Upper lobe of left lung (tissue), 6 donors: ENCODE results near the gene EPHB2. TPM values are rescaled to one million over a fixed set of nuclear protein-coding genes. Genes with fewer than 3 reads are reported as not detected.
A peak's percentile ranks its signal among the peaks of the same experiment; 100 is the strongest.

Experiments used
- ATAC-seq, 2 donors: fragments of 200-7000 bp; cut with Tn5 transposase; one replicate each; pipeline ENCODE4 v1.9.1; 2022; ENCODE audit warnings: mild to moderate bottlenecking in 2 of 2, moderate library complexity in 2 of 2; ENCODE audit not compliant: low FRiP score in 2 of 2
- DNase-seq, 2 donors: peaks; one replicate each; pipeline ENCODE4 v3.0.0-alpha.2; 2019 to 2020
- H3K27ac ChIP-seq, 4 donors: fragments of 200-600 bp; sonication (generic); one replicate each; pipeline ENCODE4 v1.5.1; 2016 to 2019
- H3K27me3 ChIP-seq, 4 donors: fragments of 200-600 bp; sonication (generic); one replicate each; pipeline ENCODE4 v1.5.1; 2017 to 2019
- H3K36me3 ChIP-seq, 4 donors: fragments of 200-600 bp; sonication (generic); one replicate each; pipeline ENCODE4 v1.5.1; 2016 to 2019
- H3K4me1 ChIP-seq, 4 donors: fragments of 200-600 bp; sonication (generic); one replicate each; pipeline ENCODE4 v1.5.1; 2018 to 2019
- H3K4me3 ChIP-seq, 4 donors: fragments of 200-600 bp; sonication (generic); one replicate each; pipeline ENCODE4 v1.5.1; 2017 to 2019; ENCODE audit warnings: mild to moderate bottlenecking in 2 of 4, moderate library complexity in 1 of 4
- H3K9me3 ChIP-seq, 4 donors: fragments of 200-600 bp; sonication (generic); one replicate each; pipeline ENCODE4 v1.5.1; 2018 to 2019
- EP300 ChIP-seq, 4 donors: sonication (generic); formaldehyde crosslinking; IDR thresholded peaks; one replicate each; pipeline ENCODE4 v1.5.1; 2017; ENCODE audit warnings: antibody characterized with exemption in 4 of 4, control low read depth in 2 of 4
- POLR2A ChIP-seq, 4 donors: fragments of 450-650 bp; IDR thresholded peaks; one replicate each; pipeline ENCODE4 v1.5.1; 2016 to 2017; ENCODE audit warnings: antibody characterized with exemption in 4 of 4, mild to moderate bottlenecking in 2 of 4
- POLR2AphosphoS5 ChIP-seq, 2 donors: sonication (generic); formaldehyde crosslinking; IDR thresholded peaks; one replicate each; pipeline ENCODE4 v1.5.1; 2017; ENCODE audit warnings: antibody characterized with exemption in 2 of 2
- WGBS, 2 donors: methylation state at CpG; one replicate each; pipeline ENCODE4 v1.1.5; 2017 to 2018; 5-methylcytosine and 5-hydroxymethylcytosine counted together
- total RNA-seq, 6 donors: library from RNA; depleted of rRNA in 4 of 6; stranded (reverse); fragments of >200 nt in 4 of 6; gene quantifications; one replicate each; pipeline versions ENCODE4 v1.1.0 to v1.2.1, GENCODE V29; 2016 to 2021
- TF ChIP-seq, protein P1 (sequence below), 6 experiments: fragments of 450-650 bp in 4 of 6; fragments of 200-600 bp in 2 of 6; sonication (generic) in 2 of 6; IDR thresholded peaks; one replicate each; pipeline ENCODE4 v1.5.1; 2016 to 2019; ENCODE audit warnings: antibody characterized with exemption in 6 of 6
- donor health status: DM: no; HTN: no; CAD: no; lungs with moderate emphysema.
- donor health status: DM: no; HTN: yes; CAD: no; lungs with severe emphysema.

Gene EPHB2
- total RNA-seq, 6 donors from 2014 or later = 1.0 to 8.8 (median 5.6) TPM

DNA sequence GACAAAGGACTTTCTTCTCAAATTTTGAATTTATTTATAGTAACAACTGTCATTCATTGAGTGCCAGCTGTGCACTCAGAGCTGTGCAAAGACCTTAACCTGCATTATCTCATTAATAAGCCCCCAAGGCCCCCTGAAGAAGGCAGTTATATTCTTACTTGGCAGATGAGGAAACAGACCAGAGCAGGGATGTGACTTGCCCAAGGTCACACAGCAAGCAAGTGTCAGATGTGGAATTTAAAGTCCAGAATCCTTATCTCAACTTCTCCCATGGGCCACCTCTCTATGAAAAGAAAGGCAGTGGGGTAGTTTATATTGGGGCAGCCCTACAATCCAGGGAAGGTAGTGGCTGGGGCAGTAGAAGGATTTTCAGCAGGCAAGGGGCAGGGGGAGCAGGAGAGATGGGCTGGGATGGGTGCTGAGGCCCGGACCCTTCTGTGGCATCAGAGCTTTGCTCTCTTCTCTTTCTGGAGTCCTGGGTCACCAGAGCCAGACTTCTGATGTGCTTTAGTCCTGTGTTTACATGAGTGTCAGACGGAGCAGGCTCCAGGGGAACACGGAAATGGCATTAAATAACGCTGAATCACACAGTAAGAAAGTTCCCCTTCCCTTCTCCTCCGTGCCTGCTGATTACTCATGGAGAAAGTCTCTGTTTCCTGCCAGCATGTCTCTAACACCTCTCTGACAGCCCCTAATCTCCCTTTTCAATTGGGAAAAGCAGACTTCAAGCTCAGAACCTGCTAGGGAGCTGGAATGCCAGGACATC is 39.5 kb downstream of the EPHB2 start:
- 0 to 3% methylated on average over 5 of the region's 5 CpGs for WGBS, 2 donors
- H3K27me3 ChIP-seq = no peaks in the 10 kb centered on the region
- H3K9me3 ChIP-seq = no peaks in the 10 kb centered on the region
- H3K36me3 ChIP-seq = no peaks in the 10 kb centered on the region
- TF ChIP-seq, protein P1, sequence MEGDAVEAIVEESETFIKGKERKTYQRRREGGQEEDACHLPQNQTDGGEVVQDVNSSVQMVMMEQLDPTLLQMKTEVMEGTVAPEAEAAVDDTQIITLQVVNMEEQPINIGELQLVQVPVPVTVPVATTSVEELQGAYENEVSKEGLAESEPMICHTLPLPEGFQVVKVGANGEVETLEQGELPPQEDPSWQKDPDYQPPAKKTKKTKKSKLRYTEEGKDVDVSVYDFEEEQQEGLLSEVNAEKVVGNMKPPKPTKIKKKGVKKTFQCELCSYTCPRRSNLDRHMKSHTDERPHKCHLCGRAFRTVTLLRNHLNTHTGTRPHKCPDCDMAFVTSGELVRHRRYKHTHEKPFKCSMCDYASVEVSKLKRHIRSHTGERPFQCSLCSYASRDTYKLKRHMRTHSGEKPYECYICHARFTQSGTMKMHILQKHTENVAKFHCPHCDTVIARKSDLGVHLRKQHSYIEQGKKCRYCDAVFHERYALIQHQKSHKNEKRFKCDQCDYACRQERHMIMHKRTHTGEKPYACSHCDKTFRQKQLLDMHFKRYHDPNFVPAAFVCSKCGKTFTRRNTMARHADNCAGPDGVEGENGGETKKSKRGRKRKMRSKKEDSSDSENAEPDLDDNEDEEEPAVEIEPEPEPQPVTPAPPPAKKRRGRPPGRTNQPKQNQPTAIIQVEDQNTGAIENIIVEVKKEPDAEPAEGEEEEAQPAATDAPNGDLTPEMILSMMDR (IDR thresholded peaks at IDR 0.05) = no peak
- TF ChIP-seq POLR2A (IDR thresholded peaks at IDR 0.05) (no peak), POLR2AphosphoS5 (IDR thresholded peaks at IDR 0.05) (peak; percentile 36 to 43), EP300 (IDR thresholded peaks at IDR 0.05) (peak in 1 of 4 donors; percentile 9)
- ATAC-seq = peak; percentile 81 to 87
- peak overlapping the region; percentile 55 to 84 (median 72) for H3K27ac ChIP-seq
- no peak overlapping the region for H3K4me3 ChIP-seq
- peak in 1 of 2 donors; percentile 72 for DNase-seq
- peaks cover 27 to 39% (median 34%) of the 10 kb centered on the region in 4 donors for H3K4me1 ChIP-seq

DNA sequence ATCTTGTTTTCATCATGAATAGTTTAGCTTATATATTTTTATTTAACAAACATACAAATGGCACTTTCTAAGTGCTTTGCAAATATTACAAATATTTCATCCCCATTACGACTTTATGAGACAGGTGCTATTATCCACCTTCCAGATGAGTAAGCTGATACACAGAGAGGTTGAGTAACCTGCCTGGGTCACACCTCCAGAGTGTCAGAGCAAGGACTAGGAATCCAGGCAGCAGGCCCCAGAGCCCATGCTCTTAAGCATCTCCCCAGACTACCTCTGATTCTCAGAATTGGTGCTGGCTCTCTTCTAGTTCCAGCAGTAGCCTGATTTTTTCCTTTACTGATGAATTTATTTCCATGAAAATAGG is 40.0 kb downstream of the EPHB2 start:
- Histone ChIP-seq H3K27me3 (no peaks in the 10 kb centered on the region), H3K4me1 (peaks cover 27 to 39% (median 32%) of the 10 kb centered on the region in 4 donors), H3K9me3 (no peaks in the 10 kb centered on the region), H3K4me3 (no peak overlapping the region), H3K27ac (peak overlapping the region; percentile 55 to 84 (median 72)), H3K36me3 (no peaks in the 10 kb centered on the region)
- WGBS, 2 donors = 0 to 11% methylated on average over 1 of the region's 1 CpG
- DNase-seq = peak in 1 of 2 donors; percentile 36
- no peak for TF ChIP-seq POLR2A (IDR thresholded peaks at IDR 0.05)
- TF ChIP-seq, protein P1 (IDR thresholded peaks at IDR 0.05) = no peak
- no peak for TF ChIP-seq EP300 (IDR thresholded peaks at IDR 0.05)
- no peak for TF ChIP-seq POLR2AphosphoS5 (IDR thresholded peaks at IDR 0.05)
- ATAC-seq = peak; percentile 19 to 50

DNA sequence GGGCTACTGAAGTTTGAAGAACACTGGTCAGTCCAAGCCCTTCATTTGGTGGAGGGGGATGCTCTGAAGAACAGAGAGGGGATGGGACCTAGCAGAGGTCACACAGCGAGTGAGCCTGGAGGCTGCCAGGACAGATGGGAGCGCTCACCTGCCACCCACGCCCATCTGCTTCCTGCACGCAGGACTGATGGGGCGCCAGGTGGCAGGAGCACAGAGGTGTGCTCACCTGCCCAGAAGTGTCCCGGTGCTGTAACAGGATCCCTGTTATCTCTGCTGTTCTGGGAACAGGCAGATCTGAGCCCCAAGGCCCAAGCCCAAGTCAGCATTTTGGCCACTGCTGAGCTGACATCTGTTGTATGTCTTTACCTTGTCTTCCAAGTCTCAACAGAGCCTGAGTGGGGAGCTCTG is 40.5 kb downstream of the EPHB2 start:
- Histone ChIP-seq H3K4me1 (peaks cover 27 to 36% (median 30%) of the 10 kb centered on the region in 4 donors), H3K9me3 (no peaks in the 10 kb centered on the region), H3K27me3 (no peaks in the 10 kb centered on the region), H3K27ac (peak overlapping the region; percentile 55 to 84 (median 72)), H3K4me3 (no peak overlapping the region), H3K36me3 (no peaks in the 10 kb centered on the region)
- ATAC-seq (peak in 1 of 2 donors; percentile 58), DNase-seq (peak in 1 of 2 donors; percentile 62)
- 42 to 59% methylated on average over 2 to 6 of the region's 6 CpGs for WGBS, 2 donors
- TF ChIP-seq, protein P1 (IDR thresholded peaks at IDR 0.05) = no peak
- TF ChIP-seq EP300 (IDR thresholded peaks at IDR 0.05) = no peak
- no peak for TF ChIP-seq POLR2AphosphoS5 (IDR thresholded peaks at IDR 0.05)
- TF ChIP-seq POLR2A (IDR thresholded peaks at IDR 0.05) = no peak

DNA sequence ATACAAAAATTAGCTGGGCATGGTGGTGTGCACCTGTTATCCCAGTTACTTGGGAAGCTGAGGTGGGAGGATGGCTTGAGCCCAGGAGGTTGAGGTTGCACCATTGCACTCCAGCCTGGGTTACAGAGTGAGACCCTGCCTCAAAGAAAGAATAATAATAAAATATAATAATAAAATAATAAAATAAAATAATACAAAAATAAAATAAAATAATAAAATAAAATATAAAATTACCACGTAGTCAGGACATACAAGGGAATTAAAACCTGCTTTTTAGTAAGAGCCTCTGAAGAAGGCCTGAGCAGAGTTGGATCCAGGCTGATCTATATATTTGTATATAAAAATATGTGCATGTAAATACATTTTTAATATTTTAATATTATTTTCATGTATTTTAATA is 41.7 kb downstream of the EPHB2 start:
- no peaks in the 10 kb centered on the region for H3K9me3 ChIP-seq
- 91 to 95% methylated on average over 1 of the region's 1 CpG for WGBS, 2 donors
- TF ChIP-seq EP300 (IDR thresholded peaks at IDR 0.05) (no peak), POLR2AphosphoS5 (IDR thresholded peaks at IDR 0.05) (no peak), POLR2A (IDR thresholded peaks at IDR 0.05) (no peak)
- TF ChIP-seq, protein P1 (IDR thresholded peaks at IDR 0.05) = no peak
- H3K4me1 ChIP-seq = peaks cover 21 to 27% (median 23%) of the 10 kb centered on the region in 4 donors
- no peak for ATAC-seq
- H3K36me3 ChIP-seq = no peaks in the 10 kb centered on the region
- no peaks in the 10 kb centered on the region for H3K27me3 ChIP-seq
- no peak overlapping the region for H3K27ac ChIP-seq
- H3K4me3 ChIP-seq = no peak overlapping the region
- DNase-seq = no peak
